Cerebellar cortex (tissue), 1 donor: ENCODE data around the gene HMCES.
"Not testable (repeated sequence)": the region's sequence is repeated elsewhere in the genome, so short reads cannot be mapped to it uniquely, and the experiment has no call there.

ENCODE experiments used
- DNase-seq: peaks from one replicate; pipeline ENCODE4 v3.0.0-alpha.2; 2015; ENCODE audit warnings: low spot score

Gene HMCES

DNA sequence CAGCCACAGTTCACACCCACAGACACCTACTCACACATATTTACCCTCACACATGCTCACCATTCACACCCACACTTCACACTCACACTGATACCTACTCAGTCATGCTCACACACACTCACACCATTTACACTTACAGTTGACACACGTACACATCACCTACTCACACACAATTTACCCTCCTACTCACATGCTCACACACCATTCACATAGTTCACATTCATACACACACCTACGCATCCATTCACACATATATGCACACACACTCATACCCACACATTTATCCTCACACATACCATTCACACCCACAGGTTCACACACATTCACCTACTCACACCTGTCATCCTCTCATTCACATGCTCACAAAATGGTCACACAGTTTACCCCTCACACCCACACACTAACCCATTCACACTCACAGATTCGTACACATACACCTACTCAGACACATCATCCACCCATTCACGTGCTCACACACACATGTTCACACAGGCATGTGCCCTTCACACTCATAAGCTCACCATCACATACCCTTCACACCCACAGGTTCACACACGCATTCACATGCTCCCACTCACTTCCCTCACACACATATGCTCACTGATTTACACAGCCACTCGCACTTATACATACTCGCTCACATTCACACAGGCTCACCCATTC is 42.3 kb downstream of the HMCES start:
- DNase-seq: no peak

DNA sequence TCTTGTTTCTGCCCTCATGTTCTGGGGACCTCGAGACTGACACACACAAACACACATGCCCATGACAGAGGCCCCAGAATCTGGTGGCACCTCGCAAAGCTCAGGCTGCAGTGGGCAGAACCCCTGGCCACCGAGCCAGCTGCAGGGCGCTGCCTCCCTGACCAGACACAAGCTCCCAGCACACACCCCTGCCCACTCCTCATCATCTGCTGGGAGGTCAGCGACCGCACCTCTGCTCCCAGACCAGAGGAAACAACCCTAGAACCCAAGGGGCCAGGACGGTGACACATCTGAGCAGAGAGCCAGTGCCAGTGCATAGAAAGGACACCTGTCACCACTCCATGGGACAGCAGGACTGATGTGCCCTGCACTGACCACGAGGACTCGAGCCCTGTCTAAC is 43.2 kb downstream of the HMCES start:
- DNase-seq: no peak

DNA sequence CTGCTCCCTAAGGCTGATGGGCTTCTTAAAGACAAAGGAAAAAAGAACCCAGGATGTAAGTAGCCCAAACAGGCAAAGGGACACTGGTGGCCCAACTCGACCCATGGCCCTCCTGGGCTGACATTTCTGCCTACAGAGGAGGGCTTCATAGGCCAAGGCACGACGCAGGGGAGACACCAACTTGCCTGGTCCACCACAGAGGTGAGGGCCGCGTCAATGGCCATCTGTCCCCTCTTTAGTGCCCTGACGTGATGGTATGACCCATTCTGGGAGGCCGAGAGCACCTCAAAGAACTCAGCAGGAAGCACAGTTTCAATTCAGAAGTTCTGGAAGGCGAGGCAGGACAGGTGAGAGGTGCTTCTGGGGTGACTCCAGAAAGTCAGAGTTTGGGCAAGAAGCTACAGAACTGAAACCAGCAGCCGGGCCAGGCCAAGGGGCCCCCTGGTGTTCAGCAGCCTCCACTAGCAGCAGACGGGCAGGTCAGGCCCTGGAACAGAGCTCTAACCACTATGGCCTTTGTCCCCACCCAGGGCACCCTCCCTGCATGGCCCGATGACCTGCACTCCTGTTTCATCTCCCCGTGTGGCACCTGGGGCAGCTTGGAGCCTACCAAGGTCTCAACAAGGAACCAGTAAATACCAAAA is 45.1 kb downstream of the HMCES start:
- no peak for DNase-seq

DNA sequence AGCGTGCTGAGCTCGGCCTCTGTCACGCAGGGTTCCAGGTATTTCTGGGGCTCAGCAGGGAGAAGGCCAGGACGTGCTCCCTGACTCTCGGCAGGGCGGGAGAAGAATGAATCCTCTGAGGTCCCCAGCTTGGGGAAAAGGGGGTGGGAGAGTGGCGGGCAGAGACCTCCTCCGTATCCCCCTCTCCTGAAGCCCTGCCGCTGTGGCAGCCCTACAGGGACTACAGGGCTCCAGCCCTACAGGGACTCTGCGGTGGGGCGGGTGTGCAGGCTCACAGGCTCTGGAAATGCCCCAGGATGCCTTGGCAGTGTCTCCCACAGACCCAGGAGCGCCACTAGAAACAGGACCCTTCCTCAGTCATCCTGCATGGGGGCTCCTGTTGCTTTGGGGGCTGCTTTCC is 46.2 kb downstream of the HMCES start:
- no peak for DNase-seq

DNA sequence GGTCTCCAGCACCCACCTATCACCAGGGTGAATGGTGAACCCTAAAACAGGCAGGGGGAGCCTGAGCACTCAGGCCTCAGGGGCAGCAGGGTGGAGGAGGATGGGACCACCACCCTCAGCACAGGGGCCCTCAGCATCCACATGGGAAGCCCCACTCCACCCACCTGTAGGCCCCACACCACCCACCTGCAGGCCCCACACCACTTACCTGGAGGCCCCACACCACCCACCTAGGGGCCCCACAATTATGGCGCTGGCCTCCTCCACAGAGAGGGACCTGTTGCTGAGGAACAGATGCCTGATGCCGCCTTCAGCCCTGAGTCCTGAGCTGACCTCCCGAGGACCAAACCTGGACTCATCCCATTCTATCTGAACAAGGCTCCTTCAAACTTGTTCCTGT is 46.7 kb downstream of the HMCES start:
- DNase-seq: no peak

DNA sequence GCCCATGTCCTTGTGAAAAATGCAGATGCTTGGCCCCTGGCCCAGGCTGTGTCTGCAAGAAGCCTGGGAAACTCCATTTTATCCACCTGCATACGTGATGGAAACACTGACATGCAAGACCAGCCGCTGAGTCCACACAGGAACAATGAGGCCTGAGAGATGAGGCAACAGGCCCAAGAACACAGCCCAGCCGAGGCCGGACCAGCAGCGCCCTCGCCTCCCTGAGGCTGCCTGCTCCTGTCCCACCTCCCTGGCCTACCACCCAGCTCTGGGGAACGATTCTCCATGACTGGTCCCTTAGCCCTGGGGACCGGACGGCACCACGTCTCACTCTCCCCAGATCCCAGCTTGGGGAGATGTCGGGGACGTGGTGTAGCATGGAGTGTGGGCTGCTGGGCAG is 47.5 kb downstream of the HMCES start:
- DNase-seq: no peak

DNA sequence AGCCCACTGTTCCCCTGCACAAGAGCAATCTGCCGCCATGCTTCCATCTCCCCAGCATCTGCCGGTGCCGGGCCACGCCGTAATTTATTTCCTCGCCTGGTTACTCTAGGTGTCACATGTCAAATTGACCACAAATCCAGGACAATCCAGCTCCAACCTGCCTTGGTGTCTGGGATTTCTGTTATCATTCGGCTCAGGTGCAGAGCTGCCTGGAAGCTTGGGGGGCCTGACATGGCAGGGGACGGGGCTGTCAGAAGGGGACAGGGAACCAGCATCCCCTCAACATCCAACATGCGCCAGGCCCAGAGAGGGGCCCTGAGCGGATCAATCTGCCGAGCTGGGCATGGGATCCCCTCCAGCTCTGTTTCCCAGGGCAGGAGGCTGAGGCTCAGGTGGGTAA is 47.9 kb downstream of the HMCES start:
- no peak for DNase-seq

DNA sequence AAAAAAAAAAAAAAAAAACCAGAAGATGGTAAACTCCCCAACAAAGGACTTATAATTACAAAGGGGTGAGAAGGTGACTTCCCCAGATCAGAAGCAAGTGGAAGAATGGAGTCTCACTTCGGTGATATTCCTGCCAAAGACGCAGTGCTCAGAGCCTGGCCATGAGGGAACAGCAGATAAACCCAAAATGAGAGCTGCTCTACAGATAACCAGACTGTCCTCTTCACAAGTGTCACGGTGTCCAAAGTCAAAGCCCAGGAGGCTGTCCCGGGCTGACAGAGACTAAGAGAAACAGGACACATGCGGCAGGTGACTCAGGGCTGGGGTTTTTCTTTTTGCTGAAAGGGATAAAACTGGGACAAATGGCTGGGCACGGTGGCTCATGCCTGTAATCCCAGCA is 48.8 kb downstream of the HMCES start:
- no peak for DNase-seq

DNA sequence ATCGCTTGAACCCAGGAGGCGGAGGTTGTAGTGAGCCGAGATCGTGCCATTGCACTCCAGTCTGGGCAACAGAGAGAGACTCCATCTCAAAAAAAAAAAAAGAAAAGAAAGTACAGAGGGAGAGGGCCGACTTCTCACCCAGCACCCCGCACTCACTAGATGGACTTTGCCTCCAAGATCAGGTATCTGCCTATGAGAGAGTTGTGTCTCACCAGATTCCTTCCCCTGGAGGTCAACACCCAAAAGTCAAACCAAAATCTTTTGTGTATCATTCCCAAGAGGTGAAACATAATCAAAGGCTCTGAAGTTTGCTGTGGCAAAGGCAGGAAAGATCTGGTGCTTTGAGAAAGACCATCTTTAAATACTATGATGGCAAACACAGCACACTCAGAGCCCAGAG is 51.2 kb downstream of the HMCES start:
- DNase-seq: no peak

DNA sequence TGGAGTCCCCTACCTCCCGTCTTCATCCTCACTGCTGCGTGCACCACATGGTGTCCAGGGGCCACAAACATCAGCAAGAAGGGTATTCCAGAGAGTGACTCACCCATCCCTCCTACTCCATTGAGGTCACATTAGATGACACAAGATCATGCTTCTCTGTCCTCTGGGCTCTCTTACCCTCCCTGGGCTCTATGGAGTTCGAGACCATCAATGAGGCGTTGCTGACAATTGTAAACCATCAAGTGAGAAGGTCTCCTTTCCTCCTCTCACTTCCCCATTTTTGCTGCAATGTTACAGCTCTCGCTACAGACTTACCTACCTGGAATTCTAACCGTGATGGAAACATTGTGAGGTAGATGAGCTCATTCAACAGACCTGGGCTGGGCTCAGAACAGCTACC is 51.7 kb downstream of the HMCES start:
- DNase-seq: no peak

DNA sequence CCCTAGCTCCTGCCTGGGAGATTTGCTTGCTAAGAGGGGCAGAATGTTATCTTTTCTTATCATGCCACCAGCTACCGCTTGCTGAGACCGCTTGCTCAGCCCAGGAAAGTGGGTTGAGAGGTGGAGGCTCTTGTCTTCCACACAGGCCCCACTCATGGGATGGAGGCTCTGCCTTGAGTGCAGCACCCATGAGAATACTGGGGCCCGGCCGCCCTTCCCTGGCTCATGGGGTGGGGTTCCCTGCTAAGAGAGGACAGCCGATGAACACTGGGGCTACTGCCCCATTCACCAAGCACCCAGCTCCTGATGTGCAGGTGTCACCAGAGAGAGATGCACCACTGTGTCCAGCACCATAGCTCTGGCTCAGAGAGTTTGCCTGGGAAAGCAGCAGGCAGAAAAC is 55.2 kb downstream of the HMCES start:
- DNase-seq: no peak

DNA sequence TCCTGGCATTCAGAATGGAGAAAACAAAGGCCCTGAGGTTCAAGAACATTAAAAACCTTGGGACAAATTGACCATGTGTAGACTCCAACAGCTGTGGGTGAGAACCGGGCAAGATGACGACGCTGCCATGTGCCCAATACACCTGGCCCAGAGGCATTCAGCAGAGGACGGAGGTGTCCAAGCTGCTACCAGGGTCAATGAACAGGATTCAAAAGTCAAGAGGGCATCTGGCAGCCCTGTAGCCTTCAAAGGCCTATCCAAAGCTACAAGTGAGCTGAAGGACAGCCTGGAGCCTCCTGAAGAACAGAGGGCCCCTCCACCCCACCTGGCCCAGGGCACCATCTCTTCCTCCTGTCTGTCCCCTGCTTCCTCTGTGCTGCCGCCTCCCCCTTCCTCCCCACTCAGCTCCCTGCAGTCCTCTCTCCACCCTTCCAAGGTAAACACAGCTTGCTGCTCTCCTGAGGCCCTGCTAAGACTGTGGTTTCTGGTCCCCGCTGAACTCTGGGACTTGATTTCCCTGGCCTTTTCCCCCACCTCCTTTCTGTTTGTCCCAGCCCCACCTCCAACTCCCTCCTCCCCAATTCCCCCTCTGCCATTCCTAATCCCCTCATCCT is 57.5 kb downstream of the HMCES start:
- no peak for DNase-seq

DNA sequence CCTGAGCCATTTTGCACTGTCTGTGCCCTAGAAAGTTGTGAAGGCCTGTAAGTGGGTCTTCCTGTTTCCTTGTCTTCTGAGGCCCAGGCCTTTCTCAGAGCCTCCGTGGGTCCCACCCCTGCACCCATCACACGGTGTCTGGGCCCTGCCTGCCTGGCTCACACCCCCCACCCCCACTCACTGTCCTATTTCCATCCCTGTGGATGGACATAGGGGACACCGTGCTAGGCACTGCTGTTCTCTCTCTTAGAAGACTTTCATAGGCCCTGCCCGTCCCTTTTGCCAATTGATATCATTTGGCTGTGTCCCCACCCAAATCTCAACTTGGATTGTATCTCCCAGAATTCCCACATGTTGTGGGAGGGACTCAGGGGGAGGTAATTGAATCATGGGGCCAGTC is 59.0 kb downstream of the HMCES start:
- not testable (repeated sequence) for DNase-seq

DNA sequence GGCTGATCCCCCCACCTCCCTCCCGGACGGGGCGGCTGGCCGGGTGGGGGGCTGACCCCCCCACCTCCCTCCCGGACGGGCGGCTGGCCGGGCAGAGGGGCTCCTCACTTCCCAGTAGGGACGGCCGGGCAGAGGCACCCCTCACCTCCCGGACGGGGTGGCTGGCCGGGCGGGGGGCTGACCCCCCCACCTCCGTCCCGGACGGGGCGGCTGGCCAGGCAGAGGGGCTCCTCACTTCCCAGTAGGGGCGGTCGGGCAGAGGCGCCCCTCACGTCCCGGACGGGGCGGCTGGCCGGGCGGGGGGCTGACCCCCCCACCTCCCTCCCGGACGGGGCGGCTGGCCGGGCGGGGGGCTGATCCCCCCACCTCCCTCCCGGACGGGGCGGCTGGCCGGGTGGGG is 60.5 kb downstream of the HMCES start:
- not testable (repeated sequence) for DNase-seq

DNA sequence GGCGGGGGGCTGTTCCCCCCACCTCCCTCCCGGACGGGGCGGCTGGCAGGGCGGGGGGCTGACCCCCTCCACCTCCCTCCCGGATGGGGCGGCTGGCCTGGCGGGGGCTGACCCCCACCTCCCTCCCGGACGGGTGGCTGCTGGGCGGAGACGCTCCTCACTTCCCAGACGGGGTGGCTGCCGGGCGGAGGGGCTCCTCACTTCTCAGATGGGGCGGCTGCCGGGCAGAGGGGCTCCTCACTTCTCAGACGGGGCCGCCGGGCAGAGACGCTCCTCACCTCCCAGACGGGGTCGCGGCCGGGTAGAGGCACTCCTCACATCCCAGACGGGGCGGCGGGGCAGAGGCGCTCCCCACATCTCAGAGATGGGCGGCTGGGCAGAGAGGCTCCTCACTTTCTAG is 61.2 kb downstream of the HMCES start:
- DNase-seq: not testable (repeated sequence)

DNA sequence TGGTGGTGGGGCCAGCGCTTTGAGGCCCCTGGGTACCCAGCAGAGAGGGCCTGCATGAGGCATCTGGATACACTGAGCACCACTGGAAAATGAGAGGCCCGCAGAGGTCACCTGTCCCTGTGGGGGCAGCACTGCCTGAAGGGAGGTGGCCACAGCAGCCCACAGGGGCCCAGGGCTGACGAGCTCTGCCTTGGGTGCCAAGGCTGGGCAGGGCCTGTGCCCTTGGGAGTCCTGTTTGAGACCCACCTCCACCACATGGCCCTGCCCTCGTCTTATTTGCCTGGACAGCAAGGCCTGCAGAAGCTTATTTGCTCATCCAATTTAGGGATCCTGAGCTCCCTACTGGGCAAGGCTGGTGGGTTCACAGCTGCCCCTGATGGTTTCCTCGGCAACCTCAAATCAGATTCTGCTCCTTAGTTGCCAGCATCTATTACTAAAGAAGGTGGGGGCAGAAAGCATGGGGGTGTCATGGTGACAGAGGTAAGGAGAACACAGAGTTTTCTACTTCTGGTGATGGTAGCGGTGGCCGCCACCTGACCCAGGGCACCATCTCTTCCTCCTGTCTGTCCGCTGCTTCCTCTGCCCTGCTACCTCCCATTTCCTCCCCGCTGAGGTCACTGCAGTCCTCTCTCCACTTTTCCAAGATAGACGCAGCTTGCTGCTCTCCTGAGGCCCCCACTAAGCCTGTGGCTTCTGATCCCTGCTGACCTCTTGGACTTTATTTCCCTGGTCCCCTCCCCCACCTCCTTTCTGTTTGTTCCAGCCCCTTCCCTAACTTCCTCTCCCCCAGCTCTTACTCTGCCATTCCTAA is 62.9 kb downstream of the HMCES start:
- no peak for DNase-seq

DNA sequence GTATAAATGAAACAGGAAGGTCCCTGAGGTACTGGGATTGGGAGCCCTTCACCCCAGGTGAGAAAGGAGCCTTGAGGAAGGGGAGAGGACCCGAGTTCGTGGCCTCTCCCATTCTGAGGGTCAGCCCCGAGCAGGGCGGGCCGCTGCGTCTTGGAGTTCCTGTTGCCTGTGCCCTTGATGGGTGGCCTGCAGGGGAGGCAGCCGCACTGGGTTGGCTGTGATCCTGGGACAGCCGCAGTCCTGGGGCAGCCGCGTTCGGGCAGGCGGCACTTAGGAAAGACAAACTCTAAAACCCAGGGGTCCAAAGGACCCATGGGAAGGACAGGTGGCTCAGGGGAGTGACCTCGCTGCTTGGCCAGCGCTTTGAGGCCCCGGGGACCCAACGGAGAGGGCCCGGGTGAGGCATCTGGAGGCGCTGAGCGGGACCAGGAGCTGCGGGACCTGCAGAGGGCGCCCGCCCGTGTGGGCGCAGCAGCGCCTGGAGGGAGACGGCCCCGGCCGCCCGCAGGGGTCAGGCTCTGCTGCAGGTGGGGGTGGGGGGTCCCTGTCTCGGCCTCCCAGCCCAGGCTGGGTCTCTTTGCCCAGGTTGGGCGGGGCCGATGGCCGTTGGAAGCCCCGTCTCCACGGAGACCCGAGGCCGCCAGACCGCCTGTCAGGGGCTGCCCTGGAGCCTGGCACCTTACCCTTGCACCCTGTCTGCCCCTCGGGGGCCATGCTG is 65.1 kb downstream of the HMCES start:
- no peak for DNase-seq

DNA sequence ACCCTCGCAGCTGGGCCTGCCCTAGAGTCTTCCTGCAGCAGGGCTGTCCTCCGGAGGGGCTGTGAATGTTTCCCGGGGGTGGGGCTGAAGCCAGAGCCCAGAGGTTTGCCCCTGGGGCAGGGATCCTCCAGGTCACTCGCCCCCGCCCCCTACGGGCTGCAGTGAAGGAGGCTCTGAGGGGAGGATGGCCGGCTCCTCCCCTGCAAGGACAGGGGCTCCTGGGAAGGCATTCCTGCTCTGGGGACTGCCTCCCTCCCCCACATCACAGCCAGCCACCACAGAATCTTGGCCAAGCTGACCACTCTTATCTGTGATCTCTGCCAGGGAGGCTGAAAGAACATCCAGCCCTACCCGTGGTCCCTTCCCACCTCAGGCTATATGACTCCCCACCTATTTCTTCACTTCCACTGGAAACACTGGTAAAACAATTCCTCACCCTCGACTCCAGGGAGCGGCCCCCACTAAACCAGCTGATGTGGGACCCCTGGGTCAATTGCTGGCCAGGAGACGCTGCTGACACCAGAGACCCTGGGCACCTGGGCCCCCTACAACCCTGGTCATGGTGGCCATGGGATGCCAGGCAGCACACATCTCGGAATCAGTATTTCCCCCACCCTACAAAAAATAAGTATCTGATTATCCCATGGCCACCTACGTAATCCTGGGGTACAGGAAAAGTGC is 66.0 kb downstream of the HMCES start:
- no peak for DNase-seq

DNA sequence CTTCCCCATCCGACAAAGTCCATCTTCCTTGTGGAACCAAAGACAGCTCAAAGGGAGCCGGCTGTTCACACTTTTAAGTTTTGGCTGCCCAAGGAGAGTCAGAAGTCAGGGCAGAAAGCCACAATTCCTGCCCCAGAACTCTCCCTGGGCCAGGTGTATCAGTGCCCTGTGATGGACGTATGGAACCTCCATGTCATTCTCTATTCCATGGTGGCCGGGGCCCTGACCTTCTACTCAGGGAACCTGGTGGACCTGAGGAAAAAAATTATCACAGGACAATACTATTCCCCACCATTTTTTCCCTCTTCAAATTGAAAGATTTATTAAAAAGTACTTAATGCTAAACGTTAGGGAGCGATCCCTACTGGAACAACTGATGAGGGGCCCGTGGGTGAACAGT is 66.6 kb downstream of the HMCES start:
- DNase-seq: no peak

DNA sequence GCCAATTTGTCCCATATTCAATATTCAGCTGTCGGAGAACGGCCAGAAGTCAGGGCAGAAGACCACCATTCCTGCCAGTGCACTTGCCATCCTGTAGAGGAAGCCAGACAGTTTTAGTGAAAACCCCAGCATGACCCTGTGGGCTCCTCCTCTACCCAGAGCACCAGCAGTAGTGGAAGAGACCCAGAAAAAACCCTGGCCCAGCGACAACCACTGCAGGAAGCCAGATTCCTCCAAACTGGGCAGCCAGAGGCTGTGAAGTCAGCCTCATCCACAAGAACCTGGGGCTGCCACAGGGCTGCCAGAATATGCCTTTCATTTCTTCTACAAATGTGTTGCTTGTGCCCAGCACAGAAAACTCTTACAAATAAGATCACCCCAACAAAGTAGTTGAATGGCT is 67.3 kb downstream of the HMCES start:
- DNase-seq: peak; percentile 32

DNA sequence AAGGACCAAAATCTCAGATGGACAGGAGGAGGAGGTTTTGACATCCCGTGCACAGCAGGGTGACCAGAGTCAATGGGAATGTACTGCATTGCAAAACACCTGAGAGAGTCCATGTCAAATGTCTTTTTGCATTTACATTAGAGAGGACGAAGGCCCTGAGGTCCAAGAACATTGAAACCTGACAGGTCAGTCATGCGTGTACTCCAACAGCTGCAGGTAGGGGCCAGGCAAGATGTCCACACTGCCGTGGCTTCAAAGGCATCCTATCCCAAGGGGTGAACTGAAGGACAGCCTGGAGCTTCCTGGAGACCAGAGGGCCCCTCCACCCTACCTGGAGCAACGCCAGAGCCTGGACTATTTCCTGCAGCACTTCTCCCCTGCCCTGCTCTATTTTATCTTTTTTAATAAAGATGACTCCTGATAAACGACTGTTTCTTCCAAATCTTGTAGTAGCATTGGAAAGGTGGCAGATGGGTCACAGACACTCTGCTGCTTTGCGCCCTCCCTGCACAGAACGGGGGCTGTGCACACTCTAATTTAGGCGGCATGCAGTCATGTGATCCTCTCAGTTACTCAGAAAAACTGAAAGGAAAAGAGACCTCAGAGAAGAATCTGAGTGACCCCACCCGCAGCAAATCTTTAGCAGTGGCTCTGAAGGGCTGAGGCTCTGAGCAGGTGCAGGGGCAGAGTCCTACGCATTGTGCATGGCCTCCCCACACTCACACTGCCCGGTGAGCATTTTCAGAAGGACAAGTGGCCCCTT is 68.2 kb downstream of the HMCES start:
- peak; percentile 41 for DNase-seq
